NCI-H526 treated with DMSO at 0.1 percent for 48 hours (cell line): ENCODE data around the gene VASH1.
"Not testable (repeated sequence)": the region's sequence is repeated elsewhere in the genome, so short reads cannot be mapped to it uniquely, and the experiment has no call there.

Source experiments
- DNase-seq: peaks from one replicate; lab custom pipeline; 2025; lab: John Stamatoyannopoulos, UW

VASH1 gene

GRCh38 chr14:76761136-76761959 is at the start of gene VASH1:
Gene VASH1 (plus strand): TSS chr14:76761468. CDS start chr14:76762822, 1,354 bp downstream.
- peak; percentile 37 for DNase-seq

- DNase-seq, result no peak
Measured at GRCh38 chr14:76713121-76713520, 48.1 kb upstream of the VASH1 start.

- no peak for DNase-seq
Measured at GRCh38 chr14:76714470-76714869, 46.8 kb upstream of the VASH1 start.

GRCh38 chr14:76715101-76715500 is 46.2 kb upstream of the VASH1 start:
- DNase-seq, result no peak

GRCh38 chr14:76715511-76716081 is 45.7 kb upstream of the VASH1 start:
- DNase-seq, result no peak

- no peak for DNase-seq
Measured at GRCh38 chr14:76716285-76716684, 45.0 kb upstream of the VASH1 start.

- DNase-seq, result no peak
Measured at GRCh38 chr14:76717508-76718290, 43.6 kb upstream of the VASH1 start.

- DNase-seq, result no peak
Measured at GRCh38 chr14:76718306-76719040, 42.8 kb upstream of the VASH1 start.

GRCh38 chr14:76719666-76720065 is 41.6 kb upstream of the VASH1 start:
- no peak for DNase-seq

- DNase-seq, result no peak
Measured at GRCh38 chr14:76720382-76720813, 40.9 kb upstream of the VASH1 start.

GRCh38 chr14:76721506-76721905 is 39.8 kb upstream of the VASH1 start:
- not testable (repeated sequence) for DNase-seq

- DNase-seq, result no peak
Measured at GRCh38 chr14:76724651-76725550, 36.4 kb upstream of the VASH1 start.

- DNase-seq, result no peak
Measured at GRCh38 chr14:76726551-76726970, 34.7 kb upstream of the VASH1 start.

GRCh38 chr14:76727384-76727783 is 33.9 kb upstream of the VASH1 start:
- no peak for DNase-seq

- no peak for DNase-seq
Measured at GRCh38 chr14:76727901-76728300, 33.4 kb upstream of the VASH1 start.

GRCh38 chr14:76729258-76729657 is 32.0 kb upstream of the VASH1 start:
- no peak for DNase-seq

- no peak for DNase-seq
Measured at GRCh38 chr14:76729953-76730505, 31.2 kb upstream of the VASH1 start.

GRCh38 chr14:76734501-76734900 is 26.8 kb upstream of the VASH1 start:
- DNase-seq, result not testable (repeated sequence)

- no peak for DNase-seq
Measured at GRCh38 chr14:76736514-76736913, 24.8 kb upstream of the VASH1 start.

GRCh38 chr14:76741074-76741473 is 20.2 kb upstream of the VASH1 start:
- DNase-seq, result no peak

GRCh38 chr14:76742185-76742584 is 19.1 kb upstream of the VASH1 start:
- no peak for DNase-seq
